ENCODE measurements around the gene ZNF182.
A peak's percentile ranks its signal among the peaks of the same experiment; 100 is the strongest.
"Not testable (repeated sequence)": the region's sequence is repeated elsewhere in the genome, so short reads cannot be mapped to it uniquely, and the experiment has no call there.

The ZNF182 gene

GRCh38 chrX:48006688-48007087, 2.9 kb upstream of the ZNF182 start, which contains the start of gene SPACA5:
Gene SPACA5 (plus strand): TSS chrX:48006988. CDS start chrX:48007803, 815 bp downstream.
- H3K9ac ChIP-seq (ENCODE audit: low read depth, low read length); H4K20me1 ChIP-seq (ENCODE audit: insufficient read depth, low read length); H3K27me3 ChIP-seq (ENCODE audit: insufficient read depth, low read length, poor library complexity); H3K4me2 ChIP-seq (ENCODE audit: insufficient read depth, low read length); H3K27ac ChIP-seq (ENCODE audit: low read length); H3K9me3 ChIP-seq (ENCODE audit: insufficient read depth, low read length, severe bottlenecking); DNase-seq; ATAC-seq (ENCODE audit: insufficient read depth, low read depth); H2AFZ ChIP-seq (ENCODE audit: low read depth, low read length); H3K4me3 ChIP-seq (ENCODE audit: low read depth in 1 of 2, low read length in 2 of 2); H3K36me3 ChIP-seq (ENCODE audit: insufficient read depth, low read length): not testable (repeated sequence)
- Histone ChIP-seq H3K79me2 (ENCODE audit: insufficient read depth, low read length) (peaks cover 19% of the 10 kb centered on the region), H3K4me1 (ENCODE audit: insufficient read depth, low read length) (peaks cover 11% of the 10 kb centered on the region; the same call in 1 of the 2 replicates)

- peaks cover 20% of the 10 kb centered on the region; the same call in 1 of the 2 replicates for H3K4me1 ChIP-seq (ENCODE audit: insufficient read depth, low read length)
- ATAC-seq (ENCODE audit: insufficient read depth, low read depth) (peak; percentile 22), DNase-seq (no peak)
- H3K27ac ChIP-seq (ENCODE audit: low read length) = peak overlapping the region; percentile 99
- H3K79me2 ChIP-seq (ENCODE audit: insufficient read depth, low read length) = peaks cover 38% of the 10 kb centered on the region
- H3K9me3 ChIP-seq (ENCODE audit: insufficient read depth, low read length, severe bottlenecking) = no peaks in the 10 kb centered on the region
- H4K20me1 ChIP-seq (ENCODE audit: insufficient read depth, low read length) = no peaks in the 10 kb centered on the region
- peak overlapping the region; percentile 86 for H3K9ac ChIP-seq (ENCODE audit: low read depth, low read length)
- no peaks in the 10 kb centered on the region for H3K27me3 ChIP-seq (ENCODE audit: insufficient read depth, low read length, poor library complexity)
- H3K4me2 ChIP-seq (ENCODE audit: insufficient read depth, low read length) = peak overlapping the region; percentile 70
- H3K4me3 ChIP-seq (ENCODE audit: low read depth in 1 of 2, low read length in 2 of 2) = peak overlapping the region; percentile 75 to 95; a peak in 3 of 4 replicates
- H3K36me3 ChIP-seq (ENCODE audit: insufficient read depth, low read length) = peaks cover 10% of the 10 kb centered on the region
- TF ChIP-seq CTCF (IDR thresholded peaks at IDR 0.05; ENCODE audit: borderline replicate concordance, extremely low read depth, low read length, poor library complexity, severe bottlenecking) (no peak), EZH2 (IDR thresholded peaks at IDR 0.05; ENCODE audit: borderline replicate concordance, low read depth, low read length, severe bottlenecking) (no peak)
- H2AFZ ChIP-seq (ENCODE audit: low read depth, low read length) = peak overlapping the region; percentile 97
Measured at GRCh38 chrX:48003367-48003757, 427 bp downstream of the ZNF182 start.

GRCh38 chrX:48002929-48003328, 860 bp downstream of the ZNF182 start:
- Histone ChIP-seq H2AFZ (ENCODE audit: low read depth, low read length) (no peak overlapping the region), H4K20me1 (ENCODE audit: insufficient read depth, low read length) (no peaks in the 10 kb centered on the region), H3K4me2 (ENCODE audit: insufficient read depth, low read length) (peak overlapping the region; percentile 70), H3K4me1 (ENCODE audit: insufficient read depth, low read length) (peaks cover 20% of the 10 kb centered on the region; the same call in 1 of the 2 replicates), H3K36me3 (ENCODE audit: insufficient read depth, low read length) (peaks cover 10% of the 10 kb centered on the region), H3K79me2 (ENCODE audit: insufficient read depth, low read length) (peaks cover 38% of the 10 kb centered on the region), H3K27ac (ENCODE audit: low read length) (no peak overlapping the region), H3K27me3 (ENCODE audit: insufficient read depth, low read length, poor library complexity) (no peaks in the 10 kb centered on the region), H3K9me3 (ENCODE audit: insufficient read depth, low read length, severe bottlenecking) (no peaks in the 10 kb centered on the region), H3K4me3 (ENCODE audit: low read depth in 1 of 2, low read length in 2 of 2) (peak overlapping the region; percentile 75 to 95; a peak in 3 of 4 replicates), H3K9ac (ENCODE audit: low read depth, low read length) (peak overlapping the region; percentile 86)
- TF ChIP-seq EZH2 (IDR thresholded peaks at IDR 0.05; ENCODE audit: borderline replicate concordance, low read depth, low read length, severe bottlenecking) = no peak
- DNase-seq = no peak
- no peak for ATAC-seq (ENCODE audit: insufficient read depth, low read depth)

- H3K27ac ChIP-seq (ENCODE audit: low read length) = peak overlapping the region; percentile 22; the same call in 1 of the 2 replicates
- H3K9ac ChIP-seq (ENCODE audit: low read depth, low read length) = 0 out of 2 replicates have a peak overlapping the region, but pooled peaks have one; percentile 86
- H3K4me1 ChIP-seq (ENCODE audit: insufficient read depth, low read length) = peaks cover 20% of the 10 kb centered on the region; the same call in 1 of the 2 replicates
Measured at GRCh38 chrX:48002319-48002718, 1.5 kb downstream of the ZNF182 start.

More at GRCh38 chrX:48002319-48002718, 1.5 kb downstream of the ZNF182 start:
- Histone ChIP-seq H3K27me3 (ENCODE audit: insufficient read depth, low read length, poor library complexity) (no peaks in the 10 kb centered on the region), H2AFZ (ENCODE audit: low read depth, low read length) (no peak overlapping the region), H4K20me1 (ENCODE audit: insufficient read depth, low read length) (no peaks in the 10 kb centered on the region), H3K79me2 (ENCODE audit: insufficient read depth, low read length) (peaks cover 38% of the 10 kb centered on the region), H3K4me3 (ENCODE audit: low read depth in 1 of 2, low read length in 2 of 2) (peak overlapping the region in 1 of 2 experiments; percentile 95; a peak in 2 of 4 replicates), H3K36me3 (ENCODE audit: insufficient read depth, low read length) (peaks cover 10% of the 10 kb centered on the region), H3K9me3 (ENCODE audit: insufficient read depth, low read length, severe bottlenecking) (no peaks in the 10 kb centered on the region), H3K4me2 (ENCODE audit: insufficient read depth, low read length) (peak overlapping the region; percentile 70)
- no peak for DNase-seq
- no peak for TF ChIP-seq CTCF (IDR thresholded peaks at IDR 0.05; ENCODE audit: borderline replicate concordance, extremely low read depth, low read length, poor library complexity, severe bottlenecking)
- TF ChIP-seq EZH2 (IDR thresholded peaks at IDR 0.05; ENCODE audit: borderline replicate concordance, low read depth, low read length, severe bottlenecking) = no peak
- no peak for ATAC-seq (ENCODE audit: insufficient read depth, low read depth)

Data from DND-41 (cell line).